Retinal pigment epithelial cell (primary cell): Measurements from ENCODE around the gene SLC9A6.

Experiments used
- DNase-seq: peaks from one replicate; pipeline ENCODE4 v3.0.0-alpha.2; 2010; ENCODE audit warnings: low read depth
- H3K4me3 ChIP-seq: 2 replicates; pipeline ENCODE4 v1.5.1; 2011; ENCODE audit warnings: mild to moderate bottlenecking, low read length, control low read depth, moderate library complexity
- TF ChIP-seq, protein P1 (sequence below): conservative IDR thresholded peaks from 2 replicates; pipeline ENCODE4 v1.5.1; 2011; ENCODE audit warnings: low read depth, low read length, control low read depth, inconsistent platforms

SLC9A6 gene

GRCh38 chrX:136025091-136025490 is 39.9 kb downstream of the SLC9A6 start:
- no peak overlapping the region for H3K4me3 ChIP-seq
- no peak for DNase-seq
- TF ChIP-seq, protein P1, sequence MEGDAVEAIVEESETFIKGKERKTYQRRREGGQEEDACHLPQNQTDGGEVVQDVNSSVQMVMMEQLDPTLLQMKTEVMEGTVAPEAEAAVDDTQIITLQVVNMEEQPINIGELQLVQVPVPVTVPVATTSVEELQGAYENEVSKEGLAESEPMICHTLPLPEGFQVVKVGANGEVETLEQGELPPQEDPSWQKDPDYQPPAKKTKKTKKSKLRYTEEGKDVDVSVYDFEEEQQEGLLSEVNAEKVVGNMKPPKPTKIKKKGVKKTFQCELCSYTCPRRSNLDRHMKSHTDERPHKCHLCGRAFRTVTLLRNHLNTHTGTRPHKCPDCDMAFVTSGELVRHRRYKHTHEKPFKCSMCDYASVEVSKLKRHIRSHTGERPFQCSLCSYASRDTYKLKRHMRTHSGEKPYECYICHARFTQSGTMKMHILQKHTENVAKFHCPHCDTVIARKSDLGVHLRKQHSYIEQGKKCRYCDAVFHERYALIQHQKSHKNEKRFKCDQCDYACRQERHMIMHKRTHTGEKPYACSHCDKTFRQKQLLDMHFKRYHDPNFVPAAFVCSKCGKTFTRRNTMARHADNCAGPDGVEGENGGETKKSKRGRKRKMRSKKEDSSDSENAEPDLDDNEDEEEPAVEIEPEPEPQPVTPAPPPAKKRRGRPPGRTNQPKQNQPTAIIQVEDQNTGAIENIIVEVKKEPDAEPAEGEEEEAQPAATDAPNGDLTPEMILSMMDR = no peak

DNA sequence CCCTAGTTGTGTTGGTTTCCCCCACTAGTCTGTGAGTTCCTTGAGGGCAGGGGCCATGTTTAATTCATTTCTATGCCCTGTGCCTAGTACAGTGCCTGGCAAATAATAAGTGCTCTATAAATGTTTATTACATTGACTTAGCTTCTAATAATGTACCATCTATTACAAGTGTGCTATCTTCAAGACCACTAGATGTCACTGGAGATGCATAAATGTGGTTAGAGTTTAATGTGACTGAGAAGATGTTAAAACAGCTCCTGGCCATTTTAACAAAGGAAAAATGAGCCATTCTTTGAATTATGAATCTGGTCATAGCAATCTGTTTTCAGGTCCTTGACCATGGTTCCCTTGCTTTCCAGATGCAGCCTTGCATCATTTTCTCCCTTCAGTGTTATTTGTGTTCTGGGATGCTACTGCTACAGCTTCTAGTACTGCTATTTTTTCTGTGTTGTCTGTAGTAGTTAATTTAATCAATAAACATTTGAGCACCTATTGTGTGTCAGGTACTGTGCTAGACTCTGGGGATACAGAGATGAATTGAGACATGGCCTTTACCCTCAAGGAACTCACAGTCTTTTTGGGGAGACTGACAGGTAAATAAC is 43.2 kb downstream of the SLC9A6 start:
- TF ChIP-seq, protein P1 = peak; percentile 57
- H3K4me3 ChIP-seq = no peak overlapping the region
- DNase-seq = peak; percentile 17

- H3K4me3 ChIP-seq = no peak overlapping the region
- TF ChIP-seq, protein P1 = no peak
- DNase-seq = no peak
Observed at GRCh38 chrX:136029766-136030165, 44.5 kb downstream of the SLC9A6 start.

GRCh38 chrX:136030303-136031191 is 45.3 kb downstream of the SLC9A6 start:
- no peak for DNase-seq

DNA sequence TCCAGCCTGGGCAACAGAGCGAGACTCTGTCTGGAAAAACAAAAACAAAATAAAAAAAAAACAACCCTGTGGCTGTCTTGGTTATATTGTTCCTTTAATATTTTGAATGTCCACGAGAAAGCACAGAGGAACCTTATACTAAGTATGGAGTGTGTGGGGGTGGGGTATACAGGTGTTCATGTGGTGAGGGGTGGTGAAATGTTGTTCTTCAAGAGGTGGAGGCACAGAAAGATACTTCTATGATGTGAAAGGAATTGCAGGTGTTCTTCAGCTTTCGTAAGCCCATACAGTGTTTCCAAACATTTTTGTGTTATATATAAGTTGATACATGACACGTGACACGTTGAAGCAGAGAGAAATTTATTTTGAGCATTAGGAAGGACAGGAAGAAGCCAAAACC is 46.4 kb downstream of the SLC9A6 start:
- TF ChIP-seq, protein P1 = no peak
- H3K4me3 ChIP-seq = no peak overlapping the region
- DNase-seq = no peak

More at GRCh38 chrX:136030303-136031191, 45.3 kb downstream of the SLC9A6 start:
- TF ChIP-seq, protein P1 = no peak
- H3K4me3 ChIP-seq = no peak overlapping the region

- no peak overlapping the region for H3K4me3 ChIP-seq
- TF ChIP-seq, protein P1 = no peak
- no peak for DNase-seq
Observed at GRCh38 chrX:136032370-136032769, 47.1 kb downstream of the SLC9A6 start.
